Measurements from ENCODE around the gene SMG1. TPM values are rescaled to one million over a fixed set of nuclear protein-coding genes. Genes with fewer than 3 reads are reported as not detected.
A peak's percentile ranks its signal among the peaks of the same experiment; 100 is the strongest.
"Not testable (repeated sequence)": the region's sequence is repeated elsewhere in the genome, so short reads cannot be mapped to it uniquely, and the experiment has no call there.

SMG1 gene
- total and polyA plus RNA-seq, 2 experiments from 2014 or later: 9.9 to 57.0 TPM

- TF ChIP-seq EZH2phosphoT487 (IDR thresholded peaks at IDR 0.05; ENCODE audit: low read depth, severe bottlenecking, unreplicated experiment): no peak
- Histone ChIP-seq H3K27ac (no peak overlapping the region), H3K79me2 (no peaks in the 10 kb centered on the region), H3K4me2 (no peak overlapping the region), H3K4me3 (no peak overlapping the region), H3K4me1 (ENCODE audit: insufficient read depth) (no peaks in the 10 kb centered on the region), H2AFZ (no peak overlapping the region), H3K9me2 (replicated peaks; ENCODE audit: insufficient read depth) (no peaks in the 10 kb centered on the region), H3K27me3 (no peaks in the 10 kb centered on the region), H4K20me1 (ENCODE audit: insufficient read depth, poor library complexity, severe bottlenecking) (no peaks in the 10 kb centered on the region), H3K36me3 (replicated peaks; ENCODE audit: insufficient read depth, low read depth) (no peaks in the 10 kb centered on the region), H3K9me3 (ENCODE audit: low read depth) (no peaks in the 10 kb centered on the region)
- 98% methylated on average over 5 of the region's 5 CpGs for WGBS (ENCODE audit: low lambda C conversion rate, missing lambda C conversion rate)
- no peak for DNase-seq (ENCODE audit: low spot score)
These were observed 40.6 kb upstream of the SMG1 start for GRCh38 chr16:18966791-18967190.

DNA sequence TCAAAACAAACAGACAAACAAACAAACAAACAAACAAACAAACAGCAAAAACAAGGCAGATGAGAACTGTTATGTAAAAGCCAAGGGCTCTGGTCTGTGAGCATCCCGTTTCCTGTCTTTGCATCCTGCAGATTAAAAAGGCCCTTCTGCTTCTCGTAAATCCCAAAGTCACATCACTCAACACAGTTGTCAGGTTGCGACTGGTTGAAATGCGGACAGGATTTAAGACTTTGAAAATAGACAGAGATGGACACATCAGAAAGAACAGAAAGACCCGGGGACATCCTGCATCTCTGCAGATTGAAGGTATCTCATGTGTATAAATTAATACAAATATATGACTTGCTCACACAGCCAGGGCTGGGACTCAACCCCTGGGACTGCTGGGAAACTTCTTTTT is 39.3 kb upstream of the SMG1 start:
- Histone ChIP-seq H3K4me2 (no peak overlapping the region), H4K20me1 (ENCODE audit: insufficient read depth, poor library complexity, severe bottlenecking) (no peaks in the 10 kb centered on the region), H3K9me3 (ENCODE audit: low read depth) (no peaks in the 10 kb centered on the region), H3K27me3 (no peaks in the 10 kb centered on the region), H3K36me3 (replicated peaks; ENCODE audit: insufficient read depth, low read depth) (no peaks in the 10 kb centered on the region), H3K27ac (no peak overlapping the region), H3K79me2 (no peaks in the 10 kb centered on the region), H3K4me3 (no peak overlapping the region), H3K9me2 (replicated peaks; ENCODE audit: insufficient read depth) (no peaks in the 10 kb centered on the region), H2AFZ (no peak overlapping the region), H3K4me1 (ENCODE audit: insufficient read depth) (no peaks in the 10 kb centered on the region)
- no peak for TF ChIP-seq EZH2 (IDR thresholded peaks at IDR 0.05; ENCODE audit: borderline replicate concordance)
- no peak for DNase-seq (ENCODE audit: low spot score)
- WGBS (ENCODE audit: low lambda C conversion rate, missing lambda C conversion rate): 43% methylated on average over 5 of the region's 5 CpGs

- no peak overlapping the region for H3K4me2 ChIP-seq
- peak overlapping the region; percentile 18 for H2AFZ ChIP-seq
- WGBS (ENCODE audit: low lambda C conversion rate, missing lambda C conversion rate): 64% methylated on average over 2 of the region's 2 CpGs
- H3K9me3 ChIP-seq (ENCODE audit: low read depth): no peaks in the 10 kb centered on the region
- TF ChIP-seq EZH2phosphoT487 (IDR thresholded peaks at IDR 0.05; ENCODE audit: low read depth, severe bottlenecking, unreplicated experiment): no peak
- no peaks in the 10 kb centered on the region for H3K36me3 ChIP-seq (replicated peaks; ENCODE audit: insufficient read depth, low read depth)
- no peak overlapping the region for H3K4me3 ChIP-seq
- peak; percentile 33 for DNase-seq (ENCODE audit: low spot score)
- no peaks in the 10 kb centered on the region for H3K27me3 ChIP-seq
- H3K27ac ChIP-seq: peak overlapping the region; percentile 52
- no peaks in the 10 kb centered on the region for H3K4me1 ChIP-seq (ENCODE audit: insufficient read depth)
- no peaks in the 10 kb centered on the region for H3K9me2 ChIP-seq (replicated peaks; ENCODE audit: insufficient read depth)
- H4K20me1 ChIP-seq (ENCODE audit: insufficient read depth, poor library complexity, severe bottlenecking): no peaks in the 10 kb centered on the region
- H3K79me2 ChIP-seq: no peaks in the 10 kb centered on the region
These were observed 32.9 kb upstream of the SMG1 start for GRCh38 chr16:18959031-18959505.

DNA sequence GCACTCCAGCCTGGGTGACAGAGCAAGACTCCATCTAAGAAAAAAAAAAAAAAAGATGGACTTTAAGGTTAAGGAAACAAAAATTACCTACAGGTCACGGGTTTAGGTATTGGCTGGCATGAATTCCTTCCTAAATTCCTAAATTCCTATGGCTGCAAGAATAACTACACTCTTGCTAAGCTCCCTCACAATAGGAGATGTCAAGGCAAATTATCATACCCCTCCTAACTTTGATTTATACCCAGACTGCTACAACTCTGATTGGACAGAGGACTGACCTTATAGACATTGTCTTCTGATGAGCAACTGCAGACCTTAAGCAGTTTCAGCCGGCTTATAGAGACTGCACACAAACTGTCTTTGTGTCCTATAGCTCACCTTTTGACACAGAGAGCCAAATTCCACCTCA is 32.4 kb upstream of the SMG1 start:
- H3K27ac ChIP-seq: peak overlapping the region; percentile 52
- H3K4me2 ChIP-seq: no peak overlapping the region

GRCh38 chr16:18956658-18957241 is 30.5 kb upstream of the SMG1 start:
- not testable (repeated sequence) for H3K27me3 ChIP-seq; H3K27ac ChIP-seq; H3K9me3 ChIP-seq (ENCODE audit: low read depth); H3K9me2 ChIP-seq (replicated peaks; ENCODE audit: insufficient read depth); H3K79me2 ChIP-seq; H3K36me3 ChIP-seq (replicated peaks; ENCODE audit: insufficient read depth, low read depth); H4K20me1 ChIP-seq (ENCODE audit: insufficient read depth, poor library complexity, severe bottlenecking); H3K4me2 ChIP-seq; DNase-seq (ENCODE audit: low spot score); H2AFZ ChIP-seq; H3K4me1 ChIP-seq (ENCODE audit: insufficient read depth); H3K4me3 ChIP-seq
- 85% methylated on average over 6 of the region's 6 CpGs for WGBS (ENCODE audit: low lambda C conversion rate, missing lambda C conversion rate)

More for the DNA sequence above, 32.4 kb upstream of the SMG1 start:
- H3K9me3 ChIP-seq (ENCODE audit: low read depth): no peaks in the 10 kb centered on the region
- H3K4me3 ChIP-seq: no peak overlapping the region
- DNase-seq (ENCODE audit: low spot score): no peak
- no peaks in the 10 kb centered on the region for H3K36me3 ChIP-seq (replicated peaks; ENCODE audit: insufficient read depth, low read depth)
- no peaks in the 10 kb centered on the region for H3K27me3 ChIP-seq
- no peak overlapping the region for H2AFZ ChIP-seq
- no peak for TF ChIP-seq CTCF (IDR thresholded peaks at IDR 0.05; ENCODE audit: poor library complexity)
- no peak for TF ChIP-seq EZH2 (IDR thresholded peaks at IDR 0.05; ENCODE audit: borderline replicate concordance)
- no peak for TF ChIP-seq EZH2phosphoT487 (IDR thresholded peaks at IDR 0.05; ENCODE audit: low read depth, severe bottlenecking, unreplicated experiment)
- H3K79me2 ChIP-seq: no peaks in the 10 kb centered on the region
- 51% methylated on average over 2 of the region's 2 CpGs for WGBS (ENCODE audit: low lambda C conversion rate, missing lambda C conversion rate)
- no peaks in the 10 kb centered on the region for H4K20me1 ChIP-seq (ENCODE audit: insufficient read depth, poor library complexity, severe bottlenecking)
- H3K9me2 ChIP-seq (replicated peaks; ENCODE audit: insufficient read depth): no peaks in the 10 kb centered on the region
- no peaks in the 10 kb centered on the region for H3K4me1 ChIP-seq (ENCODE audit: insufficient read depth)

DNA sequence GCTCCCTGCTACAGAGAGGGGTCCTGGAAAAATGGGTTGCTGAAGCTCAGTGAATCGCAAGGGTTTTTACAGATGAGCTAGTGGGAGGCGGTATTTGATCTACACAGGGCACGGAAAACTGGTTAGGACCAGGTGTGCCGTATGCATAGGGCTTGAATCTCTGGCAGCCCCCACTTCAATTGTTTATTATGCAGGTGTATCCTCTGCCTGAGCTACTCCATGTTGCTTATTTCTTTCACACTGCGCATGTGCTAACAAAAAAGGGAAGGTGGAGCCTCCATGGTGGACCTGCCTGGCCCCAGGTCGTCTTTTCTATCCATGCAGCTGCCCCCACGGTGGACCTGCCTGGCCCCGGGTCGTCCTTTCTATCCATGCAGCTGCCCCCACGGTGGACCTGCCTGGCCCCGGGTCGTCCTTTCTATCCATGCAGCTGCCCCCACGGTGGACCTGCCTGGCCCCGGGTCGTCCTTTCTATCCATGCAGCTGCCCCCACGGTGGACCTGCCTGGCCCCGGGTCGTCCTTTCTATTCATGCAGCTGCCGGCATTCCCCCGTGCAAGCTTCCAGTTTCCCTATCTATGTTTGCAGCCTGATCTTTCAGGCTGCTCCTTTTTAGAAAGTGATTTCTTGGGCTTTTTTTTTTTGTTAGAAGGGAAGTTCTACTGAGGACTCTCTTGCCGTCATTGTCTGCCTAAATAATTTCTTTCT is 29.8 kb upstream of the SMG1 start:
- 72% methylated on average over 16 of the region's 21 CpGs for WGBS (ENCODE audit: low lambda C conversion rate, missing lambda C conversion rate)
- H4K20me1 ChIP-seq (ENCODE audit: insufficient read depth, poor library complexity, severe bottlenecking); H3K79me2 ChIP-seq; H3K9me3 ChIP-seq (ENCODE audit: low read depth); DNase-seq (ENCODE audit: low spot score); H3K4me3 ChIP-seq; H3K27me3 ChIP-seq; H3K27ac ChIP-seq; H3K4me2 ChIP-seq; H3K36me3 ChIP-seq (replicated peaks; ENCODE audit: insufficient read depth, low read depth); H3K9me2 ChIP-seq (replicated peaks; ENCODE audit: insufficient read depth); H2AFZ ChIP-seq; H3K4me1 ChIP-seq (ENCODE audit: insufficient read depth): not testable (repeated sequence)

Measured in hepatocyte (in vitro differentiated cells).